NB4 (cell line): ENCODE measurements around the gene GRID2.

ENCODE experiments used
- CTCF ChIP-seq: IDR thresholded peaks from one replicate; pipeline ENCODE4 v1.5.1; 2012; ENCODE audit warnings: low read depth, low read length
- MYC ChIP-seq: IDR thresholded peaks from 2 replicates; pipeline ENCODE4 v1.6.1; 2011; ENCODE audit warnings: low read depth, low read length
- POLR2A ChIP-seq: IDR thresholded peaks from 2 replicates; pipeline ENCODE4 v1.6.1; 2011; ENCODE audit warnings: mild to moderate bottlenecking; ENCODE audit not compliant: insufficient read length; ENCODE audit errors: extremely low read depth

DNA sequence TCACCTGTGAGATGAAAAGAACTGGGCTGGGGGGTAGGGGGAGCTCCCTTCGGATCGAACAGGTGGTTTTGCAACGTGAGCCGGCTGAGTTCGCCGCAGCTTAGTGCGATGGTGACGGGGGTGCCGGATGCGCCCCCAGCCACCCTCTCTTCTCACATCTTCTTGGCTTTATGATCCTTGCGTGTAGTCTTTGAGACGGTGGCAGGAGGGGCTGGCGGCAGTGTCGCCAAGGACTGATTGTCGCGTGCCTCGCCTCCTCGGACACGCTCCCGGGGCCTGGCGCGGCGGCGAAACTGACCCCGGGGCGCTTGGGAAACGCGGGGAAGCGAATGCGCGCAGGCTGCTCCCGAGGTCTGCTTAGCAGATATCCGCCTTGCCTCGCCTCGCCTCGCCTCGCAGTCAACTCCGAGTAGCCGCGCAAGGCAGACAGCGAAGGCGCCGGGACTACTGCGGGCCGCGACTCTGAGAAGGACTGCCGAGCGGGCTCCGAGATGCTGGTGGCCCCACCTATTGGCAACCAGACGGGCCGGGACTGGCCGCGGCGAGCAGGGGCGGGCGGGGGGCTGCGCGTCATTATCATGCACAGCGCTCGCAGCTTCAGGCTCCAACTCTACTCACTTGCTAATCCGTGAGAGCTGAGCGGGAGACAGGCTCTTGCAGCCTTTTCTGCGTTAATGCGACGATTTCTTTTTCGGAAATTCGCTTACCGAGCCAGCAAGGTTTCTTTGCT is 1.5 kb downstream of the GRID2 start:
- TF ChIP-seq CTCF (no peak), POLR2A (no peak), MYC (no peak)
